Mammary epithelial cell (primary cell): ENCODE results near the gene TAC4.

ENCODE experiments used
- EZH2 ChIP-seq: IDR thresholded peaks from 2 replicates; pipeline ENCODE4 v1.6.1; 2012; ENCODE audit warnings: low read length, inconsistent platforms, borderline replicate concordance
- TF ChIP-seq, protein P1 (sequence below), 2 donors: IDR thresholded peaks in 1 of 2; conservative IDR thresholded peaks in 1 of 2; 2 replicates each; pipeline ENCODE4 v1.5.1; 2011 to 2012; ENCODE audit warnings: inconsistent platforms in 2 of 2, low read length in 2 of 2, mild to moderate bottlenecking in 2 of 2, control low read depth in 1 of 2, low read depth in 1 of 2; ENCODE audit not compliant: insufficient read depth in 1 of 2; ENCODE audit errors: extremely low read depth in 1 of 2

DNA sequence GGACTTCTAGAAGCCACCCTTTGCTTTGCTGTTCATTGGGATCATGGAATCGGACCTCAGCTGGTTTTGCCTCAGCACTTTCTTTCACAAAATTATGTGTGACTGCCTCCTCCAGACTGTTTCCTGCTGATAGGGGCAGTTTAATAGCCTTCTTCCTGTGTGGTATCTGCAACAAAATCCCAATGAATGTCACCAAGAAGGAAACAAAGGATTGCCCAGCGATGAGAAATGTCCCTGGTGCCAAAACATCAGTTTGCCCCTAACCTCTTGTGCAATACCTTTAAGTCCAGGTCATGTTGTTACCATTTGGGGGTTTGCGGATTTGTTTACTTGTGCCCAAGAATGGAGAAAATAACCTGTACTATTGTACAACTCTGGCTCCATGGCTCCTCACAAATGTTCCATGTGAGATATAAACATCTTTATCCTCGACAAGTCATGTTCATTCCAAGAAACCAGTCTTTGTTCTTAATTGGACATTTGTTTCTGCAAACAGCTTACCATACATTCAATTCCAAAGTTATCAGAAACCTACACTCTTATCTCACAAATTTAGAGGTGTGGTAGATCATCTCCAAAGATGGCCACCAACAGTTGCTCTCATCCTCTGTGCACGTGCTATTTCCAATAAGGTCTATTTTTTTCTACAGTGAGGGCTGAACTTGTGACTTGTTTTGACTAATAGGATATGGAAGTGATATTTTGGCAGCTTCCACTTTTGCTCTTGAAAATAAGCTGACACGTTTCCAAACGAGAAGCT, 14.8 kb downstream of the TAC4 start:
- TF ChIP-seq, protein P1, sequence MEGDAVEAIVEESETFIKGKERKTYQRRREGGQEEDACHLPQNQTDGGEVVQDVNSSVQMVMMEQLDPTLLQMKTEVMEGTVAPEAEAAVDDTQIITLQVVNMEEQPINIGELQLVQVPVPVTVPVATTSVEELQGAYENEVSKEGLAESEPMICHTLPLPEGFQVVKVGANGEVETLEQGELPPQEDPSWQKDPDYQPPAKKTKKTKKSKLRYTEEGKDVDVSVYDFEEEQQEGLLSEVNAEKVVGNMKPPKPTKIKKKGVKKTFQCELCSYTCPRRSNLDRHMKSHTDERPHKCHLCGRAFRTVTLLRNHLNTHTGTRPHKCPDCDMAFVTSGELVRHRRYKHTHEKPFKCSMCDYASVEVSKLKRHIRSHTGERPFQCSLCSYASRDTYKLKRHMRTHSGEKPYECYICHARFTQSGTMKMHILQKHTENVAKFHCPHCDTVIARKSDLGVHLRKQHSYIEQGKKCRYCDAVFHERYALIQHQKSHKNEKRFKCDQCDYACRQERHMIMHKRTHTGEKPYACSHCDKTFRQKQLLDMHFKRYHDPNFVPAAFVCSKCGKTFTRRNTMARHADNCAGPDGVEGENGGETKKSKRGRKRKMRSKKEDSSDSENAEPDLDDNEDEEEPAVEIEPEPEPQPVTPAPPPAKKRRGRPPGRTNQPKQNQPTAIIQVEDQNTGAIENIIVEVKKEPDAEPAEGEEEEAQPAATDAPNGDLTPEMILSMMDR (conservative IDR thresholded peaks at IDR 0.05 in 1 of 2, IDR thresholded peaks at IDR 0.05 in 1 of 2; ENCODE audit: extremely low read depth in 1 of 2, insufficient read depth in 1 of 2, low read depth in 1 of 2, low read length in 2 of 2), result no peak
- no peak for TF ChIP-seq EZH2
